GM18505 (cell line): ENCODE results near the gene NRCAM.

Experiments
- ATAC-seq: cut with Tn5 transposase; IDR thresholded peaks from one replicate; pipeline ENCODE4 v1.9.1; 2021; ENCODE audit not compliant: unreplicated experiment
- POLR2A ChIP-seq: IDR thresholded peaks from 4 replicates; pipeline ENCODE4 v1.6.1; 2011; ENCODE audit warnings: borderline replicate concordance; ENCODE audit not compliant: insufficient read depth, insufficient read length; ENCODE audit errors: extremely low read depth

The NRCAM gene

DNA sequence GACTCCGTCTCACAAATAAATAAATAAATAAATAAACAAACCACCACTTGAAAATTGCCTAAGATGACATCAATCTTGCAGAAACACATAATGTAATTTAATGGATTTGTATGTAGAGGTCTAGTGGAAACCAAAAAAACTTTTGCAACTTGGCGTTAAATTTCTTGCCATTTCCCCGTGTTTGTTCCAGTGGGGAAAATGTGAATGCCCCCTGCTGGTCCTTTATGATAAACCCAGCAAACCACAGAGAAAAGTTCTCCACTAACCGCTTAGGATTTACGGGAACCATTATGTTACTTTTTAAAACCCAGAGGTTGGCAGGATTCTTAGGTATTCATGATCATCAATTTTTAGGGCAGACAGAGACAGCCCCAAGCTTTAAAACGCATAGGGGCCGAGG is 358.5 kb downstream of the NRCAM start:
- ATAC-seq, result no peak
- TF ChIP-seq POLR2A, result no peak
